Measurements from ENCODE around the gene ASCC2.

DNA sequence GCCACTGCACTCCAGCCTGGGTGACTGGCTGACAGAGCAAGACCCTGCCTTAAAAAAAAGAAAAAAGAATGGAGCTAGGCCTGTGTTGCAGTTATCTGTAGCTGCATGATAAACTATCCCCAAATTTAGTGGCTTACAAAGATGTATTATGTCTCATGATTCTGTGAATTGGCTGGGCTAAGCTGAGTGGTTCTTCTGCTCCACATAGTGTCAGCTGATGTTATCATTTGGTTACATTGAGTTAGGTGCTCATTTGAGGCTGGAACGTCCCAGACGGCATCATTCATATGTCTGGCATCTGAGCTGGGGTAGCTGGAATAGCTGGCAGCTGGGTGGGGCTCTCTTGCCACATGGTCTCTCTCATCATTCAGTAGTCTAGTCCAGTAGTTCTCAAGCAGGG lies 8.2 kb upstream of the ASCC2 start:
- TF ChIP-seq, protein P1, sequence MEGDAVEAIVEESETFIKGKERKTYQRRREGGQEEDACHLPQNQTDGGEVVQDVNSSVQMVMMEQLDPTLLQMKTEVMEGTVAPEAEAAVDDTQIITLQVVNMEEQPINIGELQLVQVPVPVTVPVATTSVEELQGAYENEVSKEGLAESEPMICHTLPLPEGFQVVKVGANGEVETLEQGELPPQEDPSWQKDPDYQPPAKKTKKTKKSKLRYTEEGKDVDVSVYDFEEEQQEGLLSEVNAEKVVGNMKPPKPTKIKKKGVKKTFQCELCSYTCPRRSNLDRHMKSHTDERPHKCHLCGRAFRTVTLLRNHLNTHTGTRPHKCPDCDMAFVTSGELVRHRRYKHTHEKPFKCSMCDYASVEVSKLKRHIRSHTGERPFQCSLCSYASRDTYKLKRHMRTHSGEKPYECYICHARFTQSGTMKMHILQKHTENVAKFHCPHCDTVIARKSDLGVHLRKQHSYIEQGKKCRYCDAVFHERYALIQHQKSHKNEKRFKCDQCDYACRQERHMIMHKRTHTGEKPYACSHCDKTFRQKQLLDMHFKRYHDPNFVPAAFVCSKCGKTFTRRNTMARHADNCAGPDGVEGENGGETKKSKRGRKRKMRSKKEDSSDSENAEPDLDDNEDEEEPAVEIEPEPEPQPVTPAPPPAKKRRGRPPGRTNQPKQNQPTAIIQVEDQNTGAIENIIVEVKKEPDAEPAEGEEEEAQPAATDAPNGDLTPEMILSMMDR (IDR thresholded peaks at IDR 0.05) = no peak
- TF ChIP-seq POLR2A (IDR thresholded peaks at IDR 0.05) = no peak
